ENCODE data around the gene TMEM130.

DNA sequence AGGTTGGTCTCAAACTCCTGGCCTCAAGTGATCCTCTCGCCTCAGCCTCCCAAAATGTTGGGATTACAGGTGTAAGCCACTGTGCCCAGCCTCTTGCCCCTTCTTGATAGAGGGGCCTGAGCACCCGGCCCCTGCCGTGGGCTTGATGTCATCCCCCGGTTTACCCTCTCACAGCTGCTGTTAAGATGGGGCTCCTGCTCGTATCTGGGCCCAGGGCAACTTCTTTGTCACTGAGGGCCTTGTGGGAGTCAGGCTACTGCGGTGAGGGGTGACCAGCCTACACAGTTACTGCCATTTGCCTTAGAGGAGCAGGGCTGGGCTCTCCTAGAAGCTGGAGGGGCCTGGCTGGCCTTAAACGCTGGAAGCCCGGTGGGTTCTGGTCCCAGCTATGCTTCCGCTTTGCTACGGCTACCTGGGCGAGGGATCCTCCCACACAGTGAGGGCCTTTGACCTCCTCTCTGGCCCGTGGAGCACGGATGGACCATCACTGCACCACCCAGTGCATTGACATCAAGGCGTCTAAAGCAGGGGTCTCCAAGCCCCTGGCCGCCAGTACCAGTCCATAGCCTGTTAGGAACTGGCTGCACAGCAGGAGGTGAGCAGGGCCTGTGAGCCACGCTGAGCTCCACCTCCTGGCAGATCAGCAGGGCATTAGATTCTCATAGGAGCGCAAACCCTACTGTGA is 1.1 kb upstream of the TMEM130 start:
- no peak for TF ChIP-seq CTCF (IDR thresholded peaks at IDR 0.05)
- TF ChIP-seq EP300 (IDR thresholded peaks at IDR 0.05): no peak
- no peak for TF ChIP-seq POLR2A (IDR thresholded peaks at IDR 0.05)
- no peak for TF ChIP-seq POLR2AphosphoS5 (IDR thresholded peaks at IDR 0.05)

All from upper lobe of left lung (tissue), 4 donors.